Adrenal gland (tissue), 5 donors: ENCODE data around the gene EIF4H.

Experiments used
- POLR2A ChIP-seq, 2 donors: fragments of 450-650 bp; IDR thresholded peaks; one replicate each; pipeline ENCODE4 v1.6.1; 2017; ENCODE audit warnings: antibody characterized with exemption in 2 of 2, mild to moderate bottlenecking in 2 of 2, moderate library complexity in 1 of 2
- TF ChIP-seq, protein P1 (sequence below), 6 experiments: fragments of 450-650 bp in 4 of 6; fragments of 200-600 bp in 2 of 6; sonication (generic) in 1 of 6; IDR thresholded peaks; 1 replicate in 5 of 6; 2 replicates in 1 of 6; pipeline versions ENCODE4 v1.5.1 to v1.8.0; 2016 to 2021; ENCODE audit warnings: antibody characterized with exemption in 6 of 6, mild to moderate bottlenecking in 2 of 6, moderate library complexity in 1 of 6
- donor health status: DM: no; HTN: no; CAD: no.

DNA sequence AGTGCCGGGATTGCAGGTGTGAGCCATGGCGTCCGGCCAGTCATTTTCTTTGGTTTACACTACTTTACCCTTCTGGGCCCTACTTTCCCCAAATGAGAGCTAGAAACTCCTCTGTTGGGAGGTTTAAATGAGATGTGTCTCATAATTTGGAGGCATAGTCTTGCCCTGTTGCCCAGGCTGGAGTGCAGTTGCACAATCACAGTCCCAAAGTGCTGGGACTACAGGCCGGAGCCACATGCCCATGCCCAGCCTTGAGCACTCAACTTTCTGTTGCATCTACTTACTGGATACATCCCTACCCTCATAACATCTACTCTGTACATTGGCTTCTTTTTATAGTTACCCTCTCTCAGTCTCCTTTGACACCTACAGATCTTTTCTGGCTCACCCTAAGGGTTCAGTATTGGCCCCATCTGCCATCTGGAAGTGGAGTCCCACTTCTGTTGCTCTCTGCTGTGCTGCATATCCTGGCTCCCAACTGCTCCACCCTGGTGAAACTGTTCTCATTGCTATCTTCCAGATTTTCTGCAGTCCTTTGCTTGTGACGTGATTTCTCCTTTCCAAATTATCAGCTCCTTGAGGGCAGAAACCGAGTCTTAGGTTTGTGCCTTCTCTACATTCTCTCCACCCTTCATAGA lies 8.4 kb downstream of the EIF4H start:
- TF ChIP-seq, protein P1, sequence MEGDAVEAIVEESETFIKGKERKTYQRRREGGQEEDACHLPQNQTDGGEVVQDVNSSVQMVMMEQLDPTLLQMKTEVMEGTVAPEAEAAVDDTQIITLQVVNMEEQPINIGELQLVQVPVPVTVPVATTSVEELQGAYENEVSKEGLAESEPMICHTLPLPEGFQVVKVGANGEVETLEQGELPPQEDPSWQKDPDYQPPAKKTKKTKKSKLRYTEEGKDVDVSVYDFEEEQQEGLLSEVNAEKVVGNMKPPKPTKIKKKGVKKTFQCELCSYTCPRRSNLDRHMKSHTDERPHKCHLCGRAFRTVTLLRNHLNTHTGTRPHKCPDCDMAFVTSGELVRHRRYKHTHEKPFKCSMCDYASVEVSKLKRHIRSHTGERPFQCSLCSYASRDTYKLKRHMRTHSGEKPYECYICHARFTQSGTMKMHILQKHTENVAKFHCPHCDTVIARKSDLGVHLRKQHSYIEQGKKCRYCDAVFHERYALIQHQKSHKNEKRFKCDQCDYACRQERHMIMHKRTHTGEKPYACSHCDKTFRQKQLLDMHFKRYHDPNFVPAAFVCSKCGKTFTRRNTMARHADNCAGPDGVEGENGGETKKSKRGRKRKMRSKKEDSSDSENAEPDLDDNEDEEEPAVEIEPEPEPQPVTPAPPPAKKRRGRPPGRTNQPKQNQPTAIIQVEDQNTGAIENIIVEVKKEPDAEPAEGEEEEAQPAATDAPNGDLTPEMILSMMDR (IDR thresholded peaks at IDR 0.05) = no peak
- no peak for TF ChIP-seq POLR2A (IDR thresholded peaks at IDR 0.05)
